HepG2 (cell line): ENCODE data around the gene HHIPL1.

Source experiments
- BRCA1 ChIP-seq: sonication (generic); formaldehyde crosslinking; IDR thresholded peaks from 2 replicates; pipeline ENCODE4 v1.4.0; 2020; ENCODE audit warnings: missing genetic modification reagents
- BRF2 ChIP-seq: sonication (generic); formaldehyde crosslinking; IDR thresholded peaks from 2 replicates; pipeline ENCODE4 v1.8.1; 2022; ENCODE audit warnings: mild to moderate bottlenecking, missing genetic modification reagents
- CTCF ChIP-seq: sonication (generic); formaldehyde crosslinking; IDR thresholded peaks from 2 replicates; pipeline ENCODE4 v1.5.0; 2020; ENCODE audit warnings: mild to moderate bottlenecking, missing genetic modification reagents, moderate library complexity
- DPF2 ChIP-seq: sonication (generic); formaldehyde crosslinking; IDR thresholded peaks from 2 replicates; pipeline ENCODE4 v1.4.0; 2020; ENCODE audit warnings: mild to moderate bottlenecking, low read depth, missing genetic modification reagents, borderline replicate concordance
- HNRNPK ChIP-seq: fragments of 200-400 bp; formaldehyde crosslinking; IDR thresholded peaks from 2 replicates; pipeline ENCODE4 v1.6.1; 2018; ENCODE audit warnings: low read length, low read depth, moderate library complexity, mild to moderate bottlenecking; ENCODE audit not compliant: poor library complexity, severe bottlenecking
- NR3C1 ChIP-seq: sonication (generic); formaldehyde crosslinking; IDR thresholded peaks from 2 replicates; pipeline ENCODE4 v1.4.0; 2020; ENCODE audit warnings: missing genetic modification reagents
- SP2 ChIP-seq: sonication (generic); formaldehyde crosslinking; IDR thresholded peaks from 2 replicates; pipeline ENCODE4 v1.5.1; 2020; ENCODE audit warnings: mild to moderate bottlenecking, missing genetic modification reagents
- YY1 ChIP-seq: IDR thresholded peaks from 2 replicates; pipeline ENCODE4 v1.6.1; 2011; ENCODE audit warnings: low read length, low read depth, moderate library complexity, mild to moderate bottlenecking; ENCODE audit not compliant: insufficient read depth, insufficient replicate concordance
- ZNF3 ChIP-seq: IDR thresholded peaks from 2 replicates; pipeline ENCODE4 v1.7.0; 2017; ENCODE audit warnings: inconsistent platforms
- ZNF83 ChIP-seq: sonication (generic); formaldehyde crosslinking; IDR thresholded peaks from 2 replicates; pipeline ENCODE4 v1.4.0; 2020; ENCODE audit warnings: missing genetic modification reagents, mild to moderate bottlenecking, borderline replicate concordance

- TF ChIP-seq YY1 (no peak), ZNF3 (CRISPR knock-in tag) (no peak), DPF2 (CRISPR knock-in tag) (no peak), BRCA1 (CRISPR knock-in tag) (no peak), NR3C1 (CRISPR knock-in tag) (no peak), ZNF83 (CRISPR knock-in tag) (no peak), HNRNPK (no peak), CTCF (no peak), SP2 (CRISPR knock-in tag) (no peak), BRF2 (CRISPR knock-in tag) (no peak)
Measured at GRCh38 chr14:99681101-99681831, 36.3 kb downstream of the HHIPL1 start.
